Measurements from ENCODE around the gene CASQ2.
"Not testable (repeated sequence)": the region's sequence is repeated elsewhere in the genome, so short reads cannot be mapped to it uniquely, and the experiment has no call there.

The CASQ2 gene

DNA sequence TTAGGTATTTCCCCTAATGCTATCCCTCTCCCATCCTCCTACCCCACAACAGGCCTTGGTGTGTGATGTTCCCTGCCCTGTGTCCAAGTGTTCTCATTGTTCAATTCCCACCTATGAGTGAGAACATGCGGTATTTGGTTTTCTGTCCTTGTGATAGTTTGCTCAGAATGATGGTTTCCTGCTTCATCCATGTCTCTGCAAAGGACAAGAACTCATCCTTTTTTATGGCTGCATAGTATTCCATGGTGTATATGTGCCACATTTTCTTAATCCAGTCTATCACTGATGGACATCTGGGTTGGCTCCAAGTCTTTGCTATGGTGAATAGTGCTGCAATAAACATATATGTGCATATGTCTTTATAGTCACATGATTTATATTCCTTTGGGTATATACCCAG lies 10.6 kb upstream of the CASQ2 start:
- not testable (repeated sequence) for H3K27ac ChIP-seq (replicated peaks; ENCODE audit: low read length); H3K23ac ChIP-seq (ENCODE audit: low read depth, low read length, poor library complexity); H3K14ac ChIP-seq (ENCODE audit: low read length); H3K79me1 ChIP-seq (ENCODE audit: low read depth, low read length); H3K4me2 ChIP-seq (ENCODE audit: insufficient read depth, low read length, poor library complexity, severe bottlenecking); H3K4ac ChIP-seq (ENCODE audit: low read length); H2BK120ac ChIP-seq (ENCODE audit: low read depth, low read length); H4K8ac ChIP-seq (ENCODE audit: low read depth, low read length); H3K4me1 ChIP-seq (ENCODE audit: control insufficient read depth in 2 of 2, insufficient read depth in 1 of 2, low read depth in 1 of 2, low read length in 2 of 2); H4K91ac ChIP-seq (ENCODE audit: low read depth, low read length, poor library complexity); H2BK15ac ChIP-seq (ENCODE audit: low read length); H3K36me3 ChIP-seq (replicated peaks in 1 of 2; ENCODE audit: control insufficient read depth in 2 of 2, insufficient read depth in 2 of 2, low read length in 2 of 2); H3K4me3 ChIP-seq (ENCODE audit: low read length in 2 of 2); H2AFZ ChIP-seq (ENCODE audit: low read length); H2BK12ac ChIP-seq (ENCODE audit: low read length); DNase-seq (ENCODE audit: low spot score); H3K27me3 ChIP-seq (ENCODE audit: control insufficient read depth in 3 of 3, insufficient read depth in 3 of 3, low read depth in 1 of 3, low read length in 3 of 3); H2BK5ac ChIP-seq (ENCODE audit: low read length); H3K9me3 ChIP-seq (replicated peaks in 1 of 2; ENCODE audit: control insufficient read depth in 2 of 2, insufficient read depth in 1 of 2, low read depth in 1 of 2, low read length in 2 of 2); H3K18ac ChIP-seq (ENCODE audit: low read length); H3K9ac ChIP-seq (ENCODE audit: low read depth, low read length, poor library complexity); H2AK5ac ChIP-seq (ENCODE audit: low read depth, low read length)
- no CpG with 5 or more reads among the region's 1 CpG for WGBS, 2 donors (ENCODE audit: extremely low coverage in 2 of 2, insufficient read length in 2 of 2, insufficient replicate concordance in 1 of 2)

DNA sequence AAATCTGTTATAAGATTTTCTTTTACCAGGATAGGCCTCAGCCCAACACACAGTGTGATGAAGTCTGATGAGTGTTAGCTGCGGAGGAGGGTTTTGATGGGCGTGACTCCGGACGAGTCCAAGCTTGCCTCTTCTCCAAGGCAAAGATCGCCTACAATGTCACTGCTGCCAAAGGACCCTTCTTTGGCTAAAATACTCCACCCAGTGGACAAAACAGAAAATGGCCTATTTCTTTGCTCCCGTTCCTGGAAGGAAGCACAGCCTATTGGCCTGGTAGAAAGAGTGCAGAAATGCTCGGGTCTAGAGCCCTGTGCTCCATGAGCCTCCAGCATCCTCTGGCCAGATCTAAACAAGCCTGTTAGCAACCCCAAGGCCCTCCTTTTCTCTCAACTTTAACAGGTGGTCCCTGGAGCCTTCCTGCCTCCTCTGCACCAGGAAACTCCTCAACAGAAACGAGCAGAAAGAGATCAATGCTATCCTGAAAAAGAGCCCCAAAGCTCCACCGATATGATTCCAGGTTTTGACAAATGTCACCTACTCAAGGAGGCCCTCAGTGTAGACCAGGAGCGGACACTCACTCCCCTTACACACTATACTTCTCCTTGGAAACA lies 3.4 kb upstream of the CASQ2 start:
- no peak overlapping the region for H3K23ac ChIP-seq (ENCODE audit: low read depth, low read length, poor library complexity)
- H3K36me3 ChIP-seq (replicated peaks in 1 of 2; ENCODE audit: control insufficient read depth in 2 of 2, insufficient read depth in 2 of 2, low read length in 2 of 2) = no peaks in the 10 kb centered on the region
- H3K14ac ChIP-seq (ENCODE audit: low read length) = no peak overlapping the region
- no peak overlapping the region for H4K8ac ChIP-seq (ENCODE audit: low read depth, low read length)
- peak; percentile 76 for DNase-seq (ENCODE audit: low spot score)
- peak overlapping the region; percentile 85 for H2AFZ ChIP-seq (ENCODE audit: low read length)
- H4K91ac ChIP-seq (ENCODE audit: low read depth, low read length, poor library complexity) = no peak overlapping the region
- H2BK5ac ChIP-seq (ENCODE audit: low read length) = no peak overlapping the region
- H2BK12ac ChIP-seq (ENCODE audit: low read length) = no peak overlapping the region
- H3K9ac ChIP-seq (ENCODE audit: low read depth, low read length, poor library complexity) = no peak overlapping the region
- H2AK5ac ChIP-seq (ENCODE audit: low read depth, low read length) = no peak overlapping the region
- no peak overlapping the region for H3K4me3 ChIP-seq (ENCODE audit: low read length in 2 of 2)
- no peaks in the 10 kb centered on the region for H3K9me3 ChIP-seq (replicated peaks in 1 of 2; ENCODE audit: control insufficient read depth in 2 of 2, insufficient read depth in 1 of 2, low read depth in 1 of 2, low read length in 2 of 2)
- H3K27ac ChIP-seq (replicated peaks; ENCODE audit: low read length) = no peak overlapping the region
- H3K4me1 ChIP-seq (ENCODE audit: control insufficient read depth in 2 of 2, insufficient read depth in 1 of 2, low read depth in 1 of 2, low read length in 2 of 2) = no peaks in the 10 kb centered on the region
- H3K18ac ChIP-seq (ENCODE audit: low read length) = no peak overlapping the region
- H2BK120ac ChIP-seq (ENCODE audit: low read depth, low read length) = no peak overlapping the region
- no peaks in the 10 kb centered on the region for H3K79me1 ChIP-seq (ENCODE audit: low read depth, low read length)
- no peaks in the 10 kb centered on the region for H3K27me3 ChIP-seq (ENCODE audit: control insufficient read depth in 3 of 3, insufficient read depth in 3 of 3, low read depth in 1 of 3, low read length in 3 of 3)
- no peak overlapping the region for H2BK15ac ChIP-seq (ENCODE audit: low read length)
- no CpG with 5 or more reads among the region's 10 CpGs for WGBS, 2 donors (ENCODE audit: extremely low coverage in 2 of 2, insufficient read length in 2 of 2, insufficient replicate concordance in 1 of 2)
- peak overlapping the region; percentile 32 for H3K4me2 ChIP-seq (ENCODE audit: insufficient read depth, low read length, poor library complexity, severe bottlenecking)
- H3K4ac ChIP-seq (ENCODE audit: low read length) = no peak overlapping the region

DNA sequence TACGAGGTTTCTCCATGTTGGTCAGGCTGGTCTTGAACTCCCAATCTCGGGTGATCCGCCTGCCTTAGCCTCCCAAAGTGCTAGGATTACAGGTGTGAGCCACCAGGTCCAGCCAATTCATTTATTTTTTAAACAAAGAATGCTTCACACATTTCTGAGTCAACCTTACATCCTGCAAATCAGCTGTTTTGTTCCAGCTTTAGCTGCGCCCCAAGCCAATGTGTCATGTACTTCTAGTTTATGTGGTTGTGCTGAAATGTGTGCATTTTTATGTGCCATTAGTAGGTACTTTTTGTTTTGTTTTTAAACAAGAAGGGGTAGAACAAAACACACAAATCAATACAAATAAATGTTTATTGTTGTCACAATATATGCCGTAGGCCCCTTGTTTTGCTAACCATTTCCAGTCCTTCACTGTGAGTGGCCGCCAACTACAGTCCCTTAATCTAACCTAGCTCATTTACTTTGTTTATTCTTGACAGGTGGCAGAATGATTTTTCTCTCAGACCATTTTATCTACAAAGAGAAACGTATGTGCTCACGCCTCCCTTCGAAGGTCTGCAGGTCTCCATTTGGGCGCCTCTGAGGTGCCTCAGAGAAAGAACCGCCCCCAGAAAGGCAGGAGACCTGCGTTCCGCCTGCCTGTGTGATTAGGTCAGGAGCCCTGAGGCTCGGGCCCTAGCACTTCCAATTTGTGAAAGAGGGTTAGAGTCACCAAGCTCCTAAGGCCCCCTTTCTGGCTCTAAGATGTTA lies 2.8 kb upstream of the CASQ2 start:
- Histone ChIP-seq H3K4ac (ENCODE audit: low read length) (no peak overlapping the region), H3K27me3 (ENCODE audit: control insufficient read depth in 3 of 3, insufficient read depth in 3 of 3, low read depth in 1 of 3, low read length in 3 of 3) (no peaks in the 10 kb centered on the region), H2BK12ac (ENCODE audit: low read length) (no peak overlapping the region), H2BK120ac (ENCODE audit: low read depth, low read length) (no peak overlapping the region), H2BK15ac (ENCODE audit: low read length) (no peak overlapping the region), H2BK5ac (ENCODE audit: low read length) (no peak overlapping the region), H3K18ac (ENCODE audit: low read length) (no peak overlapping the region), H3K79me1 (ENCODE audit: low read depth, low read length) (no peaks in the 10 kb centered on the region), H3K14ac (ENCODE audit: low read length) (no peak overlapping the region), H3K9ac (ENCODE audit: low read depth, low read length, poor library complexity) (no peak overlapping the region), H4K91ac (ENCODE audit: low read depth, low read length, poor library complexity) (no peak overlapping the region), H3K27ac (replicated peaks; ENCODE audit: low read length) (no peak overlapping the region), H3K4me2 (ENCODE audit: insufficient read depth, low read length, poor library complexity, severe bottlenecking) (peak overlapping the region; percentile 32), H3K9me3 (replicated peaks in 1 of 2; ENCODE audit: control insufficient read depth in 2 of 2, insufficient read depth in 1 of 2, low read depth in 1 of 2, low read length in 2 of 2) (no peaks in the 10 kb centered on the region), H2AK5ac (ENCODE audit: low read depth, low read length) (no peak overlapping the region), H4K8ac (ENCODE audit: low read depth, low read length) (no peak overlapping the region), H2AFZ (ENCODE audit: low read length) (peak overlapping the region; percentile 85), H3K36me3 (replicated peaks in 1 of 2; ENCODE audit: control insufficient read depth in 2 of 2, insufficient read depth in 2 of 2, low read length in 2 of 2) (no peaks in the 10 kb centered on the region), H3K4me1 (ENCODE audit: control insufficient read depth in 2 of 2, insufficient read depth in 1 of 2, low read depth in 1 of 2, low read length in 2 of 2) (no peaks in the 10 kb centered on the region), H3K4me3 (ENCODE audit: low read length in 2 of 2) (no peak overlapping the region), H3K23ac (ENCODE audit: low read depth, low read length, poor library complexity) (no peak overlapping the region)
- WGBS, 2 donors (ENCODE audit: extremely low coverage in 2 of 2, insufficient read length in 2 of 2, insufficient replicate concordance in 1 of 2) = no CpG with 5 or more reads among the region's 14 CpGs
- DNase-seq (ENCODE audit: low spot score) = no peak

DNA sequence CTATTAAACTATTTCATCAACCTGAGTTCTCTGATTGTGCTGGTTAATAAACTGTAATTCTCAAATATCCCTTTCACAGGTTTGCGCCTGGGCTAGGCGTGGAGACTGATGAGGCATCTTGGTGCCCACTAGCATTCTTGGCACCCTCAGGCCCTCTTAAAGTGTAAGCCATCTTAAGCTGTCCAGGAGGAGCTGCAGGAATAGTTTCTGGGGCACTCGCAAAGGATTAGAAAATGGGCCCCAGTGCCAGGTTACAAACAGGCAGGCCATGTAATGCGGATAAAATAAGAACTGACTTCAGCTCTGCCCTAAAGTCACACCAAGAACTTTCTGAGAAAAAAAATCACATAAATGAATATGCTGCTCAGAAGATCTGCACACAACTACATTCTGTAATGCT lies 1.1 kb downstream of the CASQ2 start:
- Histone ChIP-seq H3K79me1 (ENCODE audit: low read depth, low read length) (no peaks in the 10 kb centered on the region), H2BK15ac (ENCODE audit: low read length) (no peak overlapping the region), H3K4ac (ENCODE audit: low read length) (no peak overlapping the region), H3K18ac (ENCODE audit: low read length) (no peak overlapping the region), H2AFZ (ENCODE audit: low read length) (no peak overlapping the region), H3K4me2 (ENCODE audit: insufficient read depth, low read length, poor library complexity, severe bottlenecking) (no peak overlapping the region), H2BK5ac (ENCODE audit: low read length) (no peak overlapping the region), H3K4me1 (ENCODE audit: control insufficient read depth in 2 of 2, insufficient read depth in 1 of 2, low read depth in 1 of 2, low read length in 2 of 2) (peaks cover 0 to 2% of the 10 kb centered on the region in 2 donors), H2AK5ac (ENCODE audit: low read depth, low read length) (no peak overlapping the region), H3K9ac (ENCODE audit: low read depth, low read length, poor library complexity) (no peak overlapping the region), H3K4me3 (ENCODE audit: low read length in 2 of 2) (no peak overlapping the region), H4K91ac (ENCODE audit: low read depth, low read length, poor library complexity) (no peak overlapping the region), H3K9me3 (replicated peaks in 1 of 2; ENCODE audit: control insufficient read depth in 2 of 2, insufficient read depth in 1 of 2, low read depth in 1 of 2, low read length in 2 of 2) (no peaks in the 10 kb centered on the region), H3K14ac (ENCODE audit: low read length) (no peak overlapping the region), H3K23ac (ENCODE audit: low read depth, low read length, poor library complexity) (no peak overlapping the region), H3K27me3 (ENCODE audit: control insufficient read depth in 3 of 3, insufficient read depth in 3 of 3, low read depth in 1 of 3, low read length in 3 of 3) (no peaks in the 10 kb centered on the region), H2BK120ac (ENCODE audit: low read depth, low read length) (no peak overlapping the region), H2BK12ac (ENCODE audit: low read length) (no peak overlapping the region), H3K27ac (replicated peaks; ENCODE audit: low read length) (no peak overlapping the region), H3K36me3 (replicated peaks in 1 of 2; ENCODE audit: control insufficient read depth in 2 of 2, insufficient read depth in 2 of 2, low read length in 2 of 2) (no peaks in the 10 kb centered on the region), H4K8ac (ENCODE audit: low read depth, low read length) (no peak overlapping the region)
- no CpG with 5 or more reads among the region's 4 CpGs for WGBS, 2 donors (ENCODE audit: extremely low coverage in 2 of 2, insufficient read length in 2 of 2, insufficient replicate concordance in 1 of 2)
- no peak for DNase-seq (ENCODE audit: low spot score)

Measured in neuronal stem cell (in vitro differentiated cells).